GM19035 (cell line): ENCODE data around the gene TET2.
A peak's percentile ranks its signal among the peaks of the same experiment; 100 is the strongest.

Source experiments
- ATAC-seq: cut with Tn5 transposase; IDR thresholded peaks from one replicate; pipeline ENCODE4 v1.9.1; 2021; ENCODE audit not compliant: unreplicated experiment

TET2 gene

DNA sequence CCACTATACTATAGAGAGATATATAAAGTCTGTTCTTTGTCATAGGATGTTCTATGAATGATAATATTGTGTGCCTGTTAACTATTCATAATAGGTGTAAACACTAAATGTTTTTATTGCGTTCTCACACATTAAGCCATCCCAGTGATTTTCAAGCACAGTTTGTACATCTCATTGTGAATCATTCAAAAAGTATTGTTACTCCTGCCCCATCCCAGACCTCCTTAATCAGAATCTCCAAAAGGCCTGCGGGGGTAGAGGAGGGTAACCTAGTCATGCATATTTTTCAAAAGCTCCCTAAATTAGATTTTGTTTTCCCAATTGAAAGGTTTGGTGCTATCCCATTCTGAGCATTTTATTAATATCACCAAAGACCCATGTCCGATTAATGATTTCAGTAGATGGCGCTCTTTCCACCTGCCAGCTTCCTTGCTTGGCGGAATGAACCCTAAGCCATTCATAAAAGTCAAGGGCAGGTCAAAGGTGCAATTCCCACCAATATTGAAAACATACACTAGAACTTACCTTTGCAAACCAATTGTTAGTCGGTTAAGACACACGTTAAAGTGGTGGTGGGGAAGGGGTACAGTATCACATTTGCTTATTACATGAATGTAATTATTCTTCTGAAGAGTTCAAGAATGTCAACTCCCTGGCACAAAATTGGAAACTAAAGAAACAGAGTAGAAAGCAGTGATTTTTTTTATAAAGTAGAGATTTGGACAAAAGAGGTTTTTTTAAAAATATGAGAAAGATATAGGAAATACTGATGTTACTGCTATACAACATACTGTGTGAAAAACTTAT is 5.8 kb upstream of the TET2 start:
- ATAC-seq: peak; percentile 40

DNA sequence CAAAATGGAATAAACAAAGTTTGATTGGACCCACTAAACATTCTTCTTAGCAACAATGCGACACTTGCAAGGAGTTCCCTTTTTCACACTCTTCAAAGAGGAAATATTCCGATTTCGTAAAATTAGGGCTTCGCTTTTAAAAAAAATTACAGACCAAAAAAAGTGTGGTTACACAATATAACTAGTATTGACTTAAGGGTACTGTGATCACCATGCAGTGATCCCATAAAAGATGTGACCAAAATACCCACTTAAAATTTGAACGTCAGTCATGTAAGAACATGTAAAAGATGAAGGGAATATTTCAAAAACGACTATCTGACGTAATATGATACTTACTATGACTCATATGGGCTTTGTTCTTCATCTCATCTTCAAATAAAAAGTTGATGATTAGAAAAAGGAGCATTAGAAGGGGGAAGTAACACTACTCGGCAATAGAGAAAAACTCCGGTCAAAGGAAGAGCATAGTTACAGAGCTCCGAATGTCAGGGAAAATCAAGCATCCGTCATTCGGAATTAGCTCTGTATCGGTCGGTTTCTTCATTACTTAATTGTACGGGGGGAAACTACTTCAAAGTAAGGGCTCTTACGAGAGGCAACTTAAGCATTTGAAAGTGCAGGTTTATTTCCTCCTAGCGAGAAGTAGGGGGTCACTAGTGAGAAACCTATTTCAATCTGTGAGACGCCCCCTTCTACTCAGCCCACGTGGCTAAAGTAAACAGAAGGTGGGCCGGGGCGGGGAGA is 1.3 kb upstream of the TET2 start:
- peak; percentile 4 for ATAC-seq

- ATAC-seq: peak; percentile 23
These were observed 787 bp upstream of the TET2 start for GRCh38 chr4:105145903-105146275.

- ATAC-seq: peak; percentile 12
These were observed 408 bp downstream of the TET2 start for GRCh38 chr4:105147016-105147552.

GRCh38 chr4:105147553-105148161 is 981 bp downstream of the TET2 start:
- ATAC-seq: no peak

DNA sequence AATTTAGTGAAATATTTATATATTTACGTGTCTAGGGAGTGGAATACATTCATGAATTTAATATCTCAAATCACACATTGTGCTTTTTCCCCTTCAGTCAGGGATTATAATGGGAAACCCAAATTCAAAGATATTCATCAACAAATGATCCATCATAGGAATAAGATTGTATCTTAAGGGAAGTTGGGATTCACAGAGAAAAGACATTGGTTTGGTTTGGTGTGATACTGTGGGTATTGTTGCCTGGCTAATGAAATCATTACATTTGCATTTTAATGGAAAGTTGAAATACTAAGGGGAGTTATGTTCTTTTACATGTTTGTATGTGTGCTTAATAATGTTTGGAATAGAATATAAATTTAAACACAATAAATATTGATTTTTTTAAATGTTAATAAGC is 1.7 kb downstream of the TET2 start:
- ATAC-seq: no peak

GRCh38 chr4:105148776-105149175 is 2.1 kb downstream of the TET2 start:
- no peak for ATAC-seq

DNA sequence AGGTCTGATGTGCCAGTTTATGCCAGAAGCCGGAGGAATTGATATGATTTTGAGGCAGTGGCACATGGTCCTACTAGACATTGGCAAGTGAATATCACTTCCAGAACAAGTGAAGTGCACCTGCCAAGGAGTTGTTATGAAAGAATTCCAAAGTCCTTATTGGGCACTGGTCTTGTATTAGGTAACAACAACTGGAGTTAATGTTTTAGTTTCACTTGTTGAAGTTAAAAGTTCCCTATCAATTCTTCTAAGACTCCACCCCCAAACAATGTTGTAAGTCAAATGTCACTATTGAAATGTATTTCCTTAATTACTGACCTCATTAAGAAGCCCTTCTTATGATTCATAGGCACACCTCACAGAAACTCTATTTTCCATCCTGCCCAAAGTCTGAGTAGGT is 3.1 kb downstream of the TET2 start:
- no peak for ATAC-seq

DNA sequence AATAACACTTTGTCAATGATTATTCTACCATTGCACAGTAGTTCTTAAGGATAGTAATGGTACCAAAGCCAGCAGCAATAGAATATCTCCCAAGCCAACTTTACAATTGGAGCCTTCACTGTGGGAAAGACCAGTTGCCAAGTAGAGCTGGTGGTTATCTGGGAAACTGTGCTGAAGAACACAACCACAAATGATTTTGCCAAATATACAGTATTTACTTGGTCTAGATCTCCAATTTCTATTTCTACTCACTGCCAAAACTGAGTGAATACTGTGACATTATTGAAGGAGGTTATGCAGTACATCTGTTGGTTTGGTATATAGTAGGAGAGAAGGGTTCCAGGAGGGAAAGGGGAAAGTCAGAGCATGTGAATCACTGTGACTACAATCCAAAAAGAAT is 3.8 kb downstream of the TET2 start:
- ATAC-seq: no peak

GRCh38 chr4:105153749-105154148 is 7.1 kb downstream of the TET2 start:
- ATAC-seq: no peak

DNA sequence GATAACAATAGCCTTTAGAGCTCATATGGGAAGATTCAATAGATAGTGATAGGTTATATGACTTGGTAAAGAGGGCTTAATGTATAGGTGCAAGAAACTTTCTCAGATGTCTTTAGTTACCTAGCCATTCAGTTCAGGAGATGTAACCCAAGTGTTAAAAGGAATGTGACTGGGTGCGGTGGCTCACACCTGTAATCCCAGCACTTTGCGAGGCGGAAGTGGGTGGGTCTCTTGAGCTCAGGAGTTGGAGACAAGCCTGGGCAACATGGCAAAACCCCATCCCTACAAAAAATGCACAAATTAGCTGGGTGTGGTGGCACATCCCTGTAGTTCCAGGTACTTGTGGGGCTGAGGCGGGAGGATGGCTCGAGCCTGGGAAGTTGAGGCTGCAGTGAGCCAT is 7.9 kb downstream of the TET2 start:
- ATAC-seq: no peak

- no peak for ATAC-seq
These were observed 8.8 kb downstream of the TET2 start for GRCh38 chr4:105155426-105155825.

DNA sequence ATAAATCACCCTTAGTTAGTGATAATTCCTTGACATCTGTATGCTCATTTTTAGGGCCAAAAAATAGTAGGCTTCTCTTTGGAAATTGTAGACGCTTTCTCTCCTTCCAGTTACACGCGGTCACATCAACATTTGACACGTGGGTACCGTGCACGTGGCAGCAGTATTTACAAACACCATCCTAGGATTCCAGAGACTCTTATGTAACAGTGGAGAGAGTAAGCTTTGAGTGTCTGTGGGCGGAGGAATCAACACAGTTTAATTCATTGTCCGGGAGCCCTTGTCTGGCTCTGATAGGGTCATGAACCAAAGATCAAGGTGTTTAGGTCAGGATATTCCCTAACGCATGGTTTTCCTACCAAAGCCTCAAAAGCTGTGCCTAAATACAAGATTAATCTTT is 12.2 kb downstream of the TET2 start:
- no peak for ATAC-seq

GRCh38 chr4:105162123-105162796 is 15.6 kb downstream of the TET2 start:
- ATAC-seq: no peak

DNA sequence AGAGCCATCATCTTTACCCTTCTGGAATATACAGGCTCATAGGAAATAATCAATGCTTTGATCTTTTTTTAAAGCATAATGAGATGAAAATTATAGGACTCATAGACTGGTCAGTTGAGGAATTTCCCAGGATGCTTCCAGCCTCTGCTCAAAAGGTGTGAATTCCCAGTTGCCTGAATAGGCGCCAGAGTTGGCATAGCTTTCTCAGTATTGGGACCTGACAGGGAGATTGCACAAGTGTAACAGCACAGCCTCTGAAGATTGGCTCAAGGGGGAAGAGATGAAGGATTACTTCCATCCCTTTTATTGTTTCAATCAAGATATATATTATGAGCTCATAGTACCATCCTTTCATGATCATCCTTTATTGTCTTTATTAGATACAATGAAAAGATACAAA is 17.9 kb downstream of the TET2 start:
- no peak for ATAC-seq

DNA sequence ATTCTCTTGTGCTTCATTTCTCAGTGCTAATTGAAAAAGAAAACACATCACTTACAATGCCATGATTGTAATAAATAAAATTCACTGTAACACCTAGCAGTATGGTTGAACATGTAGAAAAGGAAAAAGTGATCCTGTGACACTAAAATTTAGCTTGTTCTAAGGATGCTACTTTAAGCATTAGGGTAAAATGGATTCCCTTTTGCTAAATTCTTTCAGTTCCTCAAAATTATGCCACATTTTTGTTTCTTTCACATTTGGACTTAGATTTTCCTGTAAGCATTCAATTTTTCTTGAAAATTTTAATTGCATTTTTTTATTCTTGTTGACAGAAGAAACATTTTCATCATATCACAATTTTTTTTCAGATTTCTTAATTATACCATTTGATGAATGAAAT is 19.4 kb downstream of the TET2 start:
- no peak for ATAC-seq

GRCh38 chr4:105170711-105171110 is 24.0 kb downstream of the TET2 start:
- no peak for ATAC-seq

- no peak for ATAC-seq
These were observed 25.2 kb downstream of the TET2 start for GRCh38 chr4:105171912-105172311.

DNA sequence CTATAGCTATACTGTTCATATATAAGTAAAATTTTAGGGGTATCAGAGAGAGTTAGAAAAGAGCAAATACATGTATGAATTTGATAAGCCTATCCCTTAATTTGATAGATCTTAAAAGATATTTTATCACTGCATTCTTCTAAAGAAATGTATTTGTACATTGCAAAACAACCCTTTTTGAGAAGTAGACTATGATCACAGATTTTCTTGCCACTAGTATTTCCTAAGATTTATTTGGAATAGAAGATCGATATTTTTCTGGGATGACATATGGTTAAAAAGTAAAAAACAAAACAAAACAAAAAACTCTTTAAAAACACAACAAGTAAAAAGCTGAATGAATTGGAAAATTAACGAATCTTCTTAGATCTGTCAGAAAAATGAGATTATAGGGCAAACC is 27.4 kb downstream of the TET2 start:
- ATAC-seq: no peak

DNA sequence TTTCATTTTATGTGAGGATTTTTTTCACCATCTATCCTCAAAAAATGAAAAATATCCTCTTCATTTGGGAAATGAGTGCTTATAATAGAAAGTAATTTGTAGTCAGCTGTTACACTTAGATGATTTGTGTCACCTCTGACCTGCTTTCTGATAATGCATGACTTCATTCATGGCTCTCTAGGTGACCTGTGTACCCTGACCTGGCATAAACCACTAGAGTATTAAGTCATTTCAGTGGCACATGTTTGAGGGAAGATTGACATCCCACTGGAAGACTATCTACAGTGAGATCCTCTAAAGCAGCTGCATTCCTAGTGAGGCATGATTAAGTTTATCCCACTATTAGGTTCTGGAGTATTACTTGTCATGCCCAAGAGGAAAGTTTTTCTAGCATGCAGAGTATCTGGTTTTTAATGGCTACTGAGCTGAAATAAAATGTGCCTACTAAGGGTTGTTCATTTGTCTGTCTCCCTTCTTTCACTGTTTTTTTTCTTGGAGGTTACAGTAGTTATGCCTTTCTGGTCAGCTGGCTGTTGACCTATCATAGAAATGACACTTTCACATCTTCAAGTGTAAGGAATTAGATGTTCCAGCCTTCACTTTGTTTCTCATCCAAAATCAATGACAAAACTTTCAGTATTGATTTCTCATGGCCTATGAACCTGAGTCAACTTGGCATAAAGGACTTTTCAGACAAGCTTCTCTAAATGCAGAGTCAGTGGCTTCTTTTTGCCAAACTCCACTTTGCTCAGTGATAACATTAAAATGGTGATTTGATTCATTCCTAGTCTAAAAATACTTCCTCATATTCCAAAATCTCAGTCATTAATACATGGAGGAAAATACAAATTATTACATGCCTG is 33.1 kb downstream of the TET2 start:
- ATAC-seq: no peak
